ENCODE measurements around the gene STK25.
"Not testable (repeated sequence)": the region's sequence is repeated elsewhere in the genome, so short reads cannot be mapped to it uniquely, and the experiment has no call there.

STK25 gene

GRCh38 chr2:241511091-241511741 is 2.8 kb upstream of the STK25 start:
- TF ChIP-seq, protein P1, sequence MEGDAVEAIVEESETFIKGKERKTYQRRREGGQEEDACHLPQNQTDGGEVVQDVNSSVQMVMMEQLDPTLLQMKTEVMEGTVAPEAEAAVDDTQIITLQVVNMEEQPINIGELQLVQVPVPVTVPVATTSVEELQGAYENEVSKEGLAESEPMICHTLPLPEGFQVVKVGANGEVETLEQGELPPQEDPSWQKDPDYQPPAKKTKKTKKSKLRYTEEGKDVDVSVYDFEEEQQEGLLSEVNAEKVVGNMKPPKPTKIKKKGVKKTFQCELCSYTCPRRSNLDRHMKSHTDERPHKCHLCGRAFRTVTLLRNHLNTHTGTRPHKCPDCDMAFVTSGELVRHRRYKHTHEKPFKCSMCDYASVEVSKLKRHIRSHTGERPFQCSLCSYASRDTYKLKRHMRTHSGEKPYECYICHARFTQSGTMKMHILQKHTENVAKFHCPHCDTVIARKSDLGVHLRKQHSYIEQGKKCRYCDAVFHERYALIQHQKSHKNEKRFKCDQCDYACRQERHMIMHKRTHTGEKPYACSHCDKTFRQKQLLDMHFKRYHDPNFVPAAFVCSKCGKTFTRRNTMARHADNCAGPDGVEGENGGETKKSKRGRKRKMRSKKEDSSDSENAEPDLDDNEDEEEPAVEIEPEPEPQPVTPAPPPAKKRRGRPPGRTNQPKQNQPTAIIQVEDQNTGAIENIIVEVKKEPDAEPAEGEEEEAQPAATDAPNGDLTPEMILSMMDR (IDR thresholded peaks at IDR 0.05; ENCODE audit: insufficient read depth, low read length, missing control alignments), result no peak
- no peak for DNase-seq (ENCODE audit: low read depth, low spot score)
- CTCF ChIA-PET, result no interaction called here
- no peak overlapping the region for H3K4me3 ChIP-seq (ENCODE audit: low read depth, low read length)
- POLR2A ChIA-PET, result interaction anchor here (0.6 kb wide), 1 partner anchor 126 kb away, joined by 3 read pairs; the partner anchor contains the start of gene ATG4B

DNA sequence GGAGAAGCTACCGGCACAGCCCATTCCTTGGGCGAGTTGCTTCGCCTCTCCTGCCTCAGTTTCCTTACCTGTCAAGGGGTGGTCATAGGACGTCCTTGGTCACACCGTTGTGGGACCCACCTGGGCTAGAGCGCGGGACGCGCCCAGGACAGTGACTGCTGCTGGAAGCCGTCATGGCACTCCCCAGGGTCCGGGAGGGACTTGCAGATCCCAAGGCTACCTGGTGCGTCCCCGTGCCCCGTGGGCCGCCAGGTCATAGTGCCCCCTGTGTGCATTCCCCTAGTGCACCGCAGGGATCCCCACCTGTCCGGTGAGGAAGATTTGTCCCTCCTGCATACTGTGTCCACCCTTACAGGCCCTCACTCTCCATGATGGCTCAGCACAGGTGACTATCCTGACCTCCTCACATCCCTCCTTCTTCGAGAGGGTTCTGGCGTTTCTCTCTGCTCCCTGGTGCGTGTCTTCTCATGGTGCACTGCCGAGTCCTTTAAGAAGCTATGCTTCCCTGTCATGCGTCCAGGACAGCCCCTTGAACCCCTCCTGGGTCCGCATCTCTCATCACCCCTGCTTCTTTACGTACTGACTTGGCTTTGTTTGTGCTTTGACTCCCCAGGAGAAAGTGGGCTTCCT is 886 bp upstream of the STK25 start:
- CTCF ChIA-PET, result no interaction called here
- H3K4me3 ChIP-seq (ENCODE audit: low read depth, low read length), result peak overlapping the region; percentile 75
- TF ChIP-seq, protein P1 (IDR thresholded peaks at IDR 0.05; ENCODE audit: insufficient read depth, low read length, missing control alignments), result no peak
- POLR2A ChIA-PET, result no interaction called here
- no peak for DNase-seq (ENCODE audit: low read depth, low spot score)

DNA sequence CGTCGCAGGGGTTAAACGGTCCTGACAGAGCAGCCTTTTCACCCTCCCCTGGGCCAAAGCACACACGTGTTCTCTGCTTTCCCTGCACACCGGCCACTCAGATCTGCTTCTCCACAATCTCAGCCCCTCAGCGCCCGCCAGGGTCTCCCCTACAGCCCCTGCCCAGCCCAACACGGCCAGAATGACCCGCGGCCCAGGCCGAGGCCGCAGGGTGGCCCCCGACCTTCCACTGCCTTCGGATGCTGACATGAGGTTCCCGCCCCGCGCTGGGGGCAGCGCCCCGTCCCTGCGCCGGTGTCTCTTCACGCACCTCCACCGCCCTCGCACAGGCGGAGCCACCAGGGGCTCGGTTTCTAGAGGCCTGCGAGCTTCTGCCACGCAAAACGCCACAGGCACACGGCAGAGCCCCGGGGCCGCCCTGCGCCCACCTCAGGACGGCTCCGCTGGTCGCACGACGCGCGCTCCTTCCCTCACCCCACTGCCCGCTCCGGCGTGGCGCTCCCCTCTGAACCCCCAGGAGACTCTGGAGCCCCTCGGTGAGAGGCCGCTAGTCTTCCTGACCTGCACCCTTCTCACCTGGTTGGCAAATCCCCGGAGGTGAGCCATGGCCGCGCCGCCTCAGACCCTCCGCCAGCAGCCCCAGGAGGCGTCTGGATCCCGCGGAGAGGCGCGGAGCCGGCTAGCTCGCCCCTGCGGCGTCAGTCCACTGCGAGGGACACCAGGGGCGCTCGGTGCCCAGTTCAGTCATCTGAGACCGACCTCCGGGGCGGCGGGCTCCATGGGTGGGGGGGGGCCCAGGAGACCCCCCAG is 749 bp downstream of the STK25 start:
- peak overlapping the region; percentile 75 for H3K4me3 ChIP-seq (ENCODE audit: low read depth, low read length)
- ChIA-PET CTCF (interaction anchor here (1.3 to 2.3 kb wide), 5 partner anchors 39 to 656 kb away, joined by 3 to 7 read pairs (median 3); partner anchors contain the start of genes ATG4B and THAP4), POLR2A (interaction anchor here (0.8 to 1.4 kb wide), 3 partner anchors 9 to 130 kb away, joined by 3 to 4 read pairs (median 4); partner anchors contain the start of genes ATG4B and THAP4)
- DNase-seq (ENCODE audit: low read depth, low spot score), result no peak
- TF ChIP-seq, protein P1 (IDR thresholded peaks at IDR 0.05; ENCODE audit: insufficient read depth, low read length, missing control alignments), result peak; percentile 40

DNA sequence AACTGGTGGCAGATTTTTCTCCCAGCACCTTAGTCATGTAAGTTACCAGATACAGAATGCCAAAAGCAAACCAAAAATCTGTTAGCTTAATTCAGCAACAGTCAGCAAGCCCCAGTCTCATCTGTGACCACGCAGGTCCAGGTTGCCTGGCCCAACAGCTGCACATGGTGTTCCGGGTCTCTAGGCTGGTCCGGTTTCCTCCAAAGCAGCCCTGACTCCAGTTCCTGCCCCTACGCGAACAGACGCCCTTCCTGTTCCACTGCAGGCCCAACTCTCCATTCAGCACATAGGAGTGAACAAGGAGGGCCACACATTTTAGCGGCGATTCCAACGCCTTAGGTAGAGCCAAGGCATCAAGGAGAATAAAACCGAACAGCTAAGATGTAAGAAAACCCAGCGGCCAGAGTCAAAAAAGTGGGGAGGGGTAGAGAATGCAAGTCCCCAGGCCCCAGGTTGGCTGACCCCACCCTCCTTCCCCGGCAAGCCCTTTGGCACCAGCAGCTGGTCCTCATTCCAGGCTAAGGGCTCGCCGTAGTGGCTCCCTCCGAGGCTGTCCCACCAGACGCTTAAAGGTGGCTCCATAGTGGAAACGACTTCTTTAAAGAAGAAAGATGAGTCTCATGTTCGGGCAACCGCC is 1.5 kb downstream of the STK25 start:
- no peak for DNase-seq (ENCODE audit: low read depth, low spot score)
- POLR2A ChIA-PET, result interaction anchor here (1.4 kb wide), 1 partner anchor 8 kb away, joined by 4 read pairs; no protein-coding TSS in a partner anchor
- peak overlapping the region; percentile 75 for H3K4me3 ChIP-seq (ENCODE audit: low read depth, low read length)
- TF ChIP-seq, protein P1 (IDR thresholded peaks at IDR 0.05; ENCODE audit: insufficient read depth, low read length, missing control alignments), result no peak
- CTCF ChIA-PET, result interaction anchor here (0.8 to 2.3 kb wide), 7 partner anchors 40 to 655 kb away, joined by 3 to 7 read pairs (median 3); partner anchors contain the start of genes ATG4B and THAP4

DNA sequence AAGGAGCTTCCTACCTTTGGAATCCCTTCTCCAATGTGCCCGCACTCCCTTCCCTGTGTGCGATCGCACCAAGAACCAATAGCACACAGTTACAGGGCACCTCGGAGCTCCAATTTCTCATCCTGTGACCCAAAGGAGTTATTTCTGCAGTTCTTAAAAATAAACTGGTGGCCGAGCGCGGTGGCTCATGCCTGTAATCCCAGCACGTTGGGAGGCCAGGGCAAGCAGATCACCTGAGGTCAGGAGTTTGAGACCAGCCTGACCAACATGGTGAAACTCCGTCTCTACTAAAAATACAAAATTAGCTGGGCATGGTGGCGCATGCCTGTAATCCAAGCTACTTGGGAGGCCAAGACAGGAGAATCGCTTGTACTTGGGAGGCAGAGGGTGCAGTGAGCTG is 2.1 kb downstream of the STK25 start:
- DNase-seq (ENCODE audit: low read depth, low spot score); POLR2A ChIA-PET: not testable (repeated sequence)
- CTCF ChIA-PET, result interaction anchor here (0.8 to 2.3 kb wide), 5 partner anchors 40 to 655 kb away, joined by 3 to 7 read pairs (median 3); no protein-coding TSS in a partner anchor
- peak overlapping the region; percentile 75 for H3K4me3 ChIP-seq (ENCODE audit: low read depth, low read length)

DNA sequence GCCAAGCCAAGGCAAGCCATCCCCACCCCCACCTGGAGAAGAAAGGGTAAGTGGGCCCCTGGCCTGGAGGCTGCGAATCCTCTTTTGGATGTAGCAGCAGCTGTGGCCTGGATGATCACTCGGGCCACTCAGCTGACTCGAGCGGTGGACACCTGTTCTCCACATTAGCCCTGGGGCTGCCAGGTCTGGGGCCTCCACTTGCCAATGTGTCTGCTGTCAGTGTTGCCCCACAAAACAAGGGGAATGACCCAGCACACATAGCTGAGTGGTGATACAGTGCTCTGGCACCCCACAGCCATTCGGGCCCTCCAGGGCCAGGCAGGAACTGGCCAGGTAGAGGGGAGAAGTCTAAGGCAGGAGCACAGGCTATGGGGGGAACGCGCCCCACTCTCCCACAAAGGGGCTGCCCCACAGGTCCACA is 2.6 kb downstream of the STK25 start:
- H3K4me3 ChIP-seq (ENCODE audit: low read depth, low read length), result no peak overlapping the region
- ChIA-PET POLR2A (interaction anchor here (1.0 kb wide), 1 partner anchor 54 kb away, joined by 3 read pairs; no protein-coding TSS in a partner anchor), CTCF (interaction anchor here (0.8 to 2.3 kb wide), 3 partner anchors 93 to 156 kb away, joined by 3 to 7 read pairs (median 3); no protein-coding TSS in a partner anchor)
- no peak for DNase-seq (ENCODE audit: low read depth, low spot score)
- TF ChIP-seq, protein P1 (IDR thresholded peaks at IDR 0.05; ENCODE audit: insufficient read depth, low read length, missing control alignments), result no peak
